WTC11 (cell line): ENCODE results near the gene ZER1. TPM values are rescaled to one million over a fixed set of nuclear protein-coding genes. Genes with fewer than 3 reads are reported as not detected.
A peak's percentile ranks its signal among the peaks of the same experiment; 100 is the strongest.

Experiments used
- ATAC-seq: fragments of 200-7000 bp; cut with Tn5 transposase; 2 replicates; pipeline ENCODE4 v1.10.0; 2021; ENCODE audit warnings: mild to moderate bottlenecking, moderate library complexity
- CTCF ChIA-PET: fragments of 300-600 bp; sonication (Branson Sonifier 250); formaldehyde crosslinking; loops from one replicate; lab custom pipeline; 2021; ENCODE audit warnings: antibody characterized with exemption; lab: Charles Lee
- POLR2A ChIA-PET: fragments of 350-600 bp; sonication (Branson Sonifier 250); formaldehyde crosslinking; loops from one replicate; lab custom pipeline; 2021; ENCODE audit warnings: antibody characterized with exemption; lab: Charles Lee
- DNase-seq: peaks from one replicate; pipeline ENCODE4 v3.0.0; 2021; ENCODE audit warnings: low spot score
- H3K27ac Mint-ChIP-seq: 2 replicates; pipeline ENCODE4 v1.8.0; 2021; ENCODE audit warnings: mixed read lengths
- H3K27me3 Mint-ChIP-seq: 2 replicates; pipeline ENCODE4 v1.8.0; 2021; ENCODE audit warnings: low read depth, mild to moderate bottlenecking, moderate library complexity, mixed read lengths
- H3K36me3 Mint-ChIP-seq: 2 replicates; pipeline ENCODE4 v1.8.0; 2021; ENCODE audit warnings: mixed read lengths
- H3K4me1 Mint-ChIP-seq: 2 replicates; pipeline ENCODE4 v1.8.0; 2022; ENCODE audit warnings: mixed read lengths
- H3K4me3 Mint-ChIP-seq: 2 replicates; pipeline ENCODE4 v1.8.0; 2021; ENCODE audit warnings: mild to moderate bottlenecking, moderate library complexity, mixed read lengths
- H3K9me3 Mint-ChIP-seq: 2 replicates; pipeline ENCODE4 v1.8.0; 2021; ENCODE audit warnings: mixed read lengths
- ATF6 ChIP-seq: sonication (generic); formaldehyde crosslinking; IDR thresholded peaks from 2 replicates; pipeline ENCODE4 v1.8.1; 2023; ENCODE audit warnings: mild to moderate bottlenecking, missing genetic modification reagents
- CDX4 ChIP-seq: fragments of 250-450 bp; sonication (Bioruptor Pico); IDR thresholded peaks from 2 replicates; pipeline ENCODE4 v1.9.0; 2021; ENCODE audit warnings: moderate library complexity, mild to moderate bottlenecking, inconsistent platforms, borderline replicate concordance
- CREM ChIP-seq: sonication (generic); formaldehyde crosslinking; IDR thresholded peaks from 2 replicates; pipeline ENCODE4 v1.8.1; 2022; ENCODE audit warnings: mild to moderate bottlenecking, missing genetic modification reagents, moderate library complexity
- E2F4 ChIP-seq: sonication (generic); formaldehyde crosslinking; IDR thresholded peaks from 2 replicates; pipeline ENCODE4 v1.8.1; 2022; ENCODE audit warnings: low read depth, mild to moderate bottlenecking, moderate library complexity, missing genetic modification reagents, borderline replicate concordance
- ELF4 ChIP-seq: sonication (generic); formaldehyde crosslinking; IDR thresholded peaks from 2 replicates; pipeline ENCODE4 v1.8.1; 2022; ENCODE audit warnings: low read depth, mild to moderate bottlenecking, moderate library complexity, missing genetic modification reagents
- GRHL2 ChIP-seq: fragments of 250-450 bp; sonication (Bioruptor Pico); IDR thresholded peaks from 2 replicates; pipeline ENCODE4 v1.8.0; 2022; ENCODE audit warnings: mild to moderate bottlenecking, moderate library complexity; ENCODE audit not compliant: insufficient replicate concordance, severe bottlenecking
- GTF2I ChIP-seq: fragments of 250-450 bp; sonication (Bioruptor Pico); conservative IDR thresholded peaks from 2 replicates; pipeline ENCODE4 v1.4.0; 2021; ENCODE audit warnings: mild to moderate bottlenecking
- IRF1 ChIP-seq: sonication (generic); formaldehyde crosslinking; IDR thresholded peaks from 2 replicates; pipeline ENCODE4 v1.8.0; 2023; ENCODE audit warnings: missing genetic modification reagents
- MLX ChIP-seq: sonication (generic); formaldehyde crosslinking; IDR thresholded peaks from 2 replicates; pipeline ENCODE4 v1.8.1; 2023; ENCODE audit warnings: mild to moderate bottlenecking, missing genetic modification reagents, moderate library complexity
- NFATC4 ChIP-seq: fragments of 250-450 bp; sonication (Bioruptor Pico); IDR thresholded peaks from 2 replicates; pipeline ENCODE4 v1.9.0; 2021; ENCODE audit warnings: mild to moderate bottlenecking
- NFE2L1 ChIP-seq: sonication (generic); formaldehyde crosslinking; IDR thresholded peaks from 2 replicates; pipeline ENCODE4 v1.8.1; 2023; ENCODE audit warnings: missing genetic modification reagents
- NFYB ChIP-seq: sonication (generic); formaldehyde crosslinking; conservative IDR thresholded peaks from 2 replicates; pipeline ENCODE4 v1.8.0; 2022; ENCODE audit warnings: low read depth, missing genetic modification reagents
- RORB ChIP-seq: fragments of 250-450 bp; sonication (Bioruptor Pico); IDR thresholded peaks from 2 replicates; pipeline ENCODE4 v1.9.0; 2021; ENCODE audit warnings: mild to moderate bottlenecking
- TEAD4 ChIP-seq: sonication (generic); formaldehyde crosslinking; IDR thresholded peaks from 2 replicates; pipeline ENCODE4 v1.8.0; 2022; ENCODE audit warnings: mild to moderate bottlenecking, missing genetic modification reagents
- ZBTB43 ChIP-seq: sonication (generic); formaldehyde crosslinking; IDR thresholded peaks from 2 replicates; pipeline ENCODE4 v1.8.1; 2023; ENCODE audit warnings: mild to moderate bottlenecking, missing genetic modification reagents
- ZMAT4 ChIP-seq: fragments of 250-450 bp; sonication (Bioruptor Pico); IDR thresholded peaks from 2 replicates; pipeline ENCODE4 v1.9.0; 2021; ENCODE audit warnings: mild to moderate bottlenecking
- ZNF121 ChIP-seq: sonication (generic); formaldehyde crosslinking; IDR thresholded peaks from 2 replicates; pipeline ENCODE4 v1.8.0; 2023; ENCODE audit warnings: missing genetic modification reagents
- ZNF317 ChIP-seq: sonication (generic); formaldehyde crosslinking; IDR thresholded peaks from 2 replicates; pipeline ENCODE4 v1.8.1; 2023; ENCODE audit warnings: low read depth, mild to moderate bottlenecking, moderate library complexity, missing genetic modification reagents, borderline replicate concordance
- ZNF512 ChIP-seq: sonication (generic); formaldehyde crosslinking; IDR thresholded peaks from 2 replicates; pipeline ENCODE4 v1.8.1; 2022; ENCODE audit warnings: missing genetic modification reagents, borderline replicate concordance
- ZSCAN18 ChIP-seq: fragments of 250-450 bp; sonication (Bioruptor Pico); IDR thresholded peaks from 2 replicates; pipeline ENCODE4 v2.1.2; 2022; ENCODE audit warnings: mild to moderate bottlenecking, moderate library complexity
- total RNA-seq: library from RNA; stranded (reverse); gene quantifications from 3 replicates; pipeline ENCODE4 v1.2.3, GENCODE V29; 2021

ZER1 gene
- total RNA-seq, 1 experiment from 2014 or later: 23.8 TPM

- H3K4me1 Mint-ChIP-seq: no peaks in the 10 kb centered on the region
- ATAC-seq: no peak
- ChIA-PET CTCF (interaction anchor here (1.1 to 3.8 kb wide), 3 partner anchors 14 to 97 kb away, joined by 3 to 17 read pairs (median 8); no protein-coding TSS in a partner anchor), POLR2A (interaction anchor here (0.6 kb wide), 2 partner anchors 12 to 397 kb away, joined by 3 to 4 read pairs; no protein-coding TSS in a partner anchor)
- DNase-seq: no peak
- no peak overlapping the region; the same call in 1 of the 2 replicates for H3K27ac Mint-ChIP-seq
- TF ChIP-seq IRF1: no peak
- no peak for TF ChIP-seq CDX4 (CRISPR knock-in tag)
- no peak for TF ChIP-seq ATF6
- no peak for TF ChIP-seq RORB (CRISPR knock-in tag)
- no peak for TF ChIP-seq MLX (CRISPR knock-in tag)
- no peak for TF ChIP-seq NFE2L1 (CRISPR knock-in tag)
- TF ChIP-seq ZNF317 (CRISPR knock-in tag): no peak
- TF ChIP-seq NFATC4 (CRISPR knock-in tag): no peak
- TF ChIP-seq GRHL2 (CRISPR knock-in tag): no peak
- no peak overlapping the region for H3K4me3 Mint-ChIP-seq
- no peaks in the 10 kb centered on the region for H3K9me3 Mint-ChIP-seq
- no peaks in the 10 kb centered on the region for H3K27me3 Mint-ChIP-seq
- no peaks in the 10 kb centered on the region for H3K36me3 Mint-ChIP-seq
Observed at GRCh38 chr9:128747241-128747640, 24.5 kb downstream of the ZER1 start.

GRCh38 chr9:128743421-128743820 lies 28.3 kb downstream of the ZER1 start:
- DNase-seq (no peak), ATAC-seq (no peak)
- H3K27me3 Mint-ChIP-seq: no peaks in the 10 kb centered on the region
- CTCF ChIA-PET: interaction anchor here (0.7 to 3.8 kb wide), 3 partner anchors 10 to 304 kb away, joined by 4 to 17 read pairs (median 5); partner anchors contain the start of gene ZDHHC12
- POLR2A ChIA-PET: no interaction called here
- H3K4me1 Mint-ChIP-seq: no peaks in the 10 kb centered on the region
- H3K36me3 Mint-ChIP-seq: no peaks in the 10 kb centered on the region; the same call in 1 of the 2 replicates
- no peak overlapping the region for H3K27ac Mint-ChIP-seq
- no peak overlapping the region for H3K4me3 Mint-ChIP-seq
- H3K9me3 Mint-ChIP-seq: no peaks in the 10 kb centered on the region
- TF ChIP-seq MLX (CRISPR knock-in tag) (no peak), RORB (CRISPR knock-in tag) (no peak), ELF4 (CRISPR knock-in tag) (no peak), GRHL2 (CRISPR knock-in tag) (no peak), NFYB (CRISPR knock-in tag) (no peak), CDX4 (CRISPR knock-in tag) (no peak), ZSCAN18 (no peak), ZNF121 (CRISPR knock-in tag) (0 out of 2 replicates have a peak, but pooled peaks have one; percentile 37), E2F4 (no peak), ZMAT4 (CRISPR knock-in tag) (no peak), ZNF512 (no peak), TEAD4 (CRISPR knock-in tag) (no peak), CREM (CRISPR knock-in tag) (no peak), ZBTB43 (CRISPR knock-in tag) (no peak), GTF2I (CRISPR knock-in tag) (0 out of 2 replicates have a peak, but pooled peaks have one; percentile 26)
